GM23338 (cell line): ENCODE measurements around the gene TOR1B. TPM values are rescaled to one million over a fixed set of nuclear protein-coding genes. Genes with fewer than 3 reads are reported as not detected.

Experiments
- ATAC-seq: fragments of 200-7000 bp; cut with Tn5 transposase; 3 replicates; pipeline ENCODE4 v1.9.1; 2020
- DNase-seq: peaks from one replicate; pipeline ENCODE4 v3.0.0-alpha.2; 2015; ENCODE audit warnings: low spot score
- H2AFZ ChIP-seq: fragments of 200-600 bp; sonication (generic); 2 replicates; pipeline ENCODE4 v1.8.0; 2016; ENCODE audit warnings: antibody characterized with exemption, mild to moderate bottlenecking, moderate library complexity
- H3F3A ChIP-seq: fragments of 200-600 bp; sonication (generic); replicated peaks from 2 replicates; pipeline ENCODE4 v1.8.0; 2017; ENCODE audit warnings: antibody characterized with exemption, mixed run types, low read depth
- H3K27ac ChIP-seq: fragments of 200-600 bp; sonication (generic); 2 replicates; pipeline ENCODE4 v1.6.1; 2016; ENCODE audit warnings: low read depth
- H3K27me3 ChIP-seq: fragments of 200-600 bp; sonication (generic); 2 replicates; pipeline ENCODE4 v1.8.0; 2016; ENCODE audit warnings: mild to moderate bottlenecking, mixed run types, moderate library complexity; ENCODE audit not compliant: insufficient read depth
- H3K36me3 ChIP-seq: fragments of 200-600 bp; sonication (generic); 2 replicates; pipeline ENCODE4 v1.8.0; 2016; ENCODE audit warnings: mild to moderate bottlenecking; ENCODE audit not compliant: insufficient read depth
- H3K4me1 ChIP-seq: fragments of 200-600 bp; sonication (generic); 2 replicates; pipeline ENCODE4 v1.8.0; 2016; ENCODE audit warnings: mild to moderate bottlenecking, moderate library complexity; ENCODE audit not compliant: insufficient read depth
- H3K4me2 ChIP-seq: fragments of 200-600 bp; sonication (generic); 2 replicates; pipeline ENCODE4 v1.7.1; 2017; ENCODE audit warnings: mixed run types
- H3K4me3 ChIP-seq: fragments of 200-600 bp; sonication (generic); 2 replicates; pipeline ENCODE4 v1.6.1; 2016; ENCODE audit warnings: mixed run types
- H3K79me2 ChIP-seq: fragments of 200-600 bp; sonication (generic); replicated peaks from 2 replicates; pipeline ENCODE4 v1.8.0; 2017; ENCODE audit warnings: mild to moderate bottlenecking; ENCODE audit not compliant: insufficient read depth
- H3K9me2 ChIP-seq: fragments of 200-600 bp; sonication (generic); 2 replicates; pipeline ENCODE4 v1.8.0; 2017; ENCODE audit not compliant: insufficient read depth
- H4K20me1 ChIP-seq: fragments of 200-600 bp; sonication (generic); replicated peaks from 2 replicates; pipeline ENCODE4 v1.8.0; 2017; ENCODE audit warnings: mild to moderate bottlenecking; ENCODE audit not compliant: insufficient read depth
- H3K27ac Mint-ChIP-seq: 2 replicates; pipeline ENCODE4 v1.8.0; 2020; ENCODE audit warnings: inconsistent platforms, mild to moderate bottlenecking, moderate library complexity, mixed read lengths
- H3K27me3 Mint-ChIP-seq: 3 replicates; pipeline ENCODE4 v1.8.0; 2022; ENCODE audit warnings: low read depth, mild to moderate bottlenecking, moderate library complexity, mixed read lengths, inconsistent platforms; ENCODE audit not compliant: insufficient read depth, poor library complexity
- H3K36me3 Mint-ChIP-seq: 3 replicates; pipeline ENCODE4 v1.8.0; 2021; ENCODE audit warnings: low read depth, mild to moderate bottlenecking, inconsistent platforms, moderate library complexity, mixed read lengths
- H3K4me1 Mint-ChIP-seq: 3 replicates; pipeline ENCODE4 v1.8.0; 2020; ENCODE audit warnings: mild to moderate bottlenecking, inconsistent platforms, mixed read lengths
- H3K4me3 Mint-ChIP-seq: 3 replicates; pipeline ENCODE4 v1.8.0; 2021; ENCODE audit warnings: moderate library complexity, mild to moderate bottlenecking, inconsistent platforms, mixed read lengths
- H3K9me3 Mint-ChIP-seq: 3 replicates; pipeline ENCODE4 v1.8.0; 2020; ENCODE audit warnings: moderate library complexity, mild to moderate bottlenecking, inconsistent platforms, mixed read lengths
- CTCF ChIP-seq, 2 experiments: fragments of 200-600 bp in 1 of 2; sonication (generic) in 1 of 2; conservative IDR thresholded peaks; 2 replicates each; pipeline versions ENCODE4 v1.5.1 to v1.6.1; 2016 to 2017; ENCODE audit warnings: antibody characterized with exemption in 2 of 2, low read depth in 2 of 2, mild to moderate bottlenecking in 2 of 2, moderate library complexity in 1 of 2
- EZH2phosphoT487 ChIP-seq: fragments of 200-600 bp; sonication (generic); IDR thresholded peaks from one replicate; pipeline ENCODE4 v1.8.1; 2018; ENCODE audit warnings: antibody characterized with exemption; ENCODE audit not compliant: unreplicated experiment
- JUNB ChIP-seq: IDR thresholded peaks from one replicate; pipeline ENCODE4 v1.6.1; 2016; ENCODE audit warnings: antibody characterized with exemption; ENCODE audit not compliant: unreplicated experiment
- NANOG ChIP-seq: IDR thresholded peaks from 2 replicates; pipeline ENCODE4 v1.6.1; 2016; ENCODE audit warnings: antibody characterized with exemption, borderline replicate concordance
- REST ChIP-seq: IDR thresholded peaks from one replicate; pipeline ENCODE4 v1.6.1; 2018; ENCODE audit warnings: antibody characterized with exemption; ENCODE audit not compliant: unreplicated experiment
- STAT1 ChIP-seq: IDR thresholded peaks from one replicate; pipeline ENCODE4 v1.6.1; 2016; ENCODE audit warnings: antibody characterized with exemption; ENCODE audit not compliant: unreplicated experiment
- ZNF331 ChIP-seq: fragments of 250-450 bp; sonication (Bioruptor Pico); IDR thresholded peaks from 2 replicates; pipeline ENCODE4 v1.5.0; 2020; ENCODE audit warnings: low read depth, mild to moderate bottlenecking, moderate library complexity
- polyA plus RNA-seq: library from polyadenylated mRNA; unstranded; fragments of >200 nt; fragmentation: Nextera tagmentation; extraction: Ambion mirVana; gene quantifications from 2 replicates; pipeline ENCODE4 v1.2.1, GENCODE V29; 2016
- total RNA-seq: library from RNA; depleted of rRNA; stranded (reverse); fragments of >200 nt; shearing (Covaris generic); gene quantifications from 2 replicates; pipeline ENCODE4 v1.2.3, GENCODE V29; 2014
- TF ChIP-seq, protein P1 (sequence below): fragments of 250-450 bp; sonication (Bioruptor Pico); IDR thresholded peaks from 2 replicates; pipeline ENCODE4 v1.5.0; 2020; ENCODE audit warnings: mild to moderate bottlenecking, moderate library complexity

Gene TOR1B
- total and polyA plus RNA-seq, 2 experiments from 2014 or later: 10.6 to 42.4 TPM

DNA sequence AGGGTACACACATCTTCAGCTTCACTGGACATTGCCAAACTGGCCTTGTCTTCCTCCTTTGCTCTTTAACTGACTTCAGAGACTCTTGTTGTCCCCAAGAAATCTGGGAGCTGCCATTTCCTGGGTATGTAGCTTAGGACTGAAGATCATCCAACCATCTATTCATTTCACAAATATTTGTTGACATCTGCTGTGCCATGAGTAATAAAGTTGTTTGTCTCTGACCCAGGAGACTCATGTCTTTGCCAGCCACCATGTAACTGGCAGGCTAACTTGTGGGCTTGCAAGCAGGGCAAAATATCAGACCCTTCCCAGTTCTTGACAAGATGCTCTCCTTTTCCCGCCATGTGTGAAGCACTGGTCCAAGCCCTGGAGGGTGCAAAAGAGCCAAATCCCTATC is 17.1 kb upstream of the TOR1B start (continued):
- TF ChIP-seq CTCF (conservative IDR thresholded peaks at IDR 0.05; ENCODE audit: low read depth in 2 of 2) (no peak), JUNB (no peak), STAT1 (no peak), REST (no peak), ZNF331 (CRISPR knock-in tag) (no peak)

GRCh38 chr9:129786481-129786880 is 16.5 kb upstream of the TOR1B start:
- no peaks in the 10 kb centered on the region for H3K4me1 ChIP-seq
- no peaks in the 10 kb centered on the region; the same call in 2 of the 3 replicates for H3K9me3 Mint-ChIP-seq
- H3K27ac Mint-ChIP-seq: no peak overlapping the region
- no peaks in the 10 kb centered on the region for H3K4me1 Mint-ChIP-seq
- H3K27ac ChIP-seq: no peak overlapping the region
- no peak overlapping the region for H2AFZ ChIP-seq
- DNase-seq: no peak
- H3K27me3 Mint-ChIP-seq: peaks cover 2% of the 10 kb centered on the region
- peaks cover 3% of the 10 kb centered on the region; the same call in 1 of the 2 replicates for H4K20me1 ChIP-seq
- no peaks in the 10 kb centered on the region for H3K36me3 Mint-ChIP-seq
- no peaks in the 10 kb centered on the region for H3K79me2 ChIP-seq
- H3K9me2 ChIP-seq: no peaks in the 10 kb centered on the region
- no peaks in the 10 kb centered on the region for H3F3A ChIP-seq
- no peaks in the 10 kb centered on the region for H3K36me3 ChIP-seq
- H3K4me3 Mint-ChIP-seq: no peak overlapping the region
- no peak overlapping the region for H3K4me2 ChIP-seq
- no peak overlapping the region for H3K4me3 ChIP-seq
- ATAC-seq: no peak
- no peaks in the 10 kb centered on the region for H3K27me3 ChIP-seq
- TF ChIP-seq ZNF331 (CRISPR knock-in tag): no peak
- no peak for TF ChIP-seq CTCF (conservative IDR thresholded peaks at IDR 0.05; ENCODE audit: low read depth in 2 of 2)
- no peak for TF ChIP-seq EZH2phosphoT487
- no peak for TF ChIP-seq NANOG
- TF ChIP-seq, protein P1, sequence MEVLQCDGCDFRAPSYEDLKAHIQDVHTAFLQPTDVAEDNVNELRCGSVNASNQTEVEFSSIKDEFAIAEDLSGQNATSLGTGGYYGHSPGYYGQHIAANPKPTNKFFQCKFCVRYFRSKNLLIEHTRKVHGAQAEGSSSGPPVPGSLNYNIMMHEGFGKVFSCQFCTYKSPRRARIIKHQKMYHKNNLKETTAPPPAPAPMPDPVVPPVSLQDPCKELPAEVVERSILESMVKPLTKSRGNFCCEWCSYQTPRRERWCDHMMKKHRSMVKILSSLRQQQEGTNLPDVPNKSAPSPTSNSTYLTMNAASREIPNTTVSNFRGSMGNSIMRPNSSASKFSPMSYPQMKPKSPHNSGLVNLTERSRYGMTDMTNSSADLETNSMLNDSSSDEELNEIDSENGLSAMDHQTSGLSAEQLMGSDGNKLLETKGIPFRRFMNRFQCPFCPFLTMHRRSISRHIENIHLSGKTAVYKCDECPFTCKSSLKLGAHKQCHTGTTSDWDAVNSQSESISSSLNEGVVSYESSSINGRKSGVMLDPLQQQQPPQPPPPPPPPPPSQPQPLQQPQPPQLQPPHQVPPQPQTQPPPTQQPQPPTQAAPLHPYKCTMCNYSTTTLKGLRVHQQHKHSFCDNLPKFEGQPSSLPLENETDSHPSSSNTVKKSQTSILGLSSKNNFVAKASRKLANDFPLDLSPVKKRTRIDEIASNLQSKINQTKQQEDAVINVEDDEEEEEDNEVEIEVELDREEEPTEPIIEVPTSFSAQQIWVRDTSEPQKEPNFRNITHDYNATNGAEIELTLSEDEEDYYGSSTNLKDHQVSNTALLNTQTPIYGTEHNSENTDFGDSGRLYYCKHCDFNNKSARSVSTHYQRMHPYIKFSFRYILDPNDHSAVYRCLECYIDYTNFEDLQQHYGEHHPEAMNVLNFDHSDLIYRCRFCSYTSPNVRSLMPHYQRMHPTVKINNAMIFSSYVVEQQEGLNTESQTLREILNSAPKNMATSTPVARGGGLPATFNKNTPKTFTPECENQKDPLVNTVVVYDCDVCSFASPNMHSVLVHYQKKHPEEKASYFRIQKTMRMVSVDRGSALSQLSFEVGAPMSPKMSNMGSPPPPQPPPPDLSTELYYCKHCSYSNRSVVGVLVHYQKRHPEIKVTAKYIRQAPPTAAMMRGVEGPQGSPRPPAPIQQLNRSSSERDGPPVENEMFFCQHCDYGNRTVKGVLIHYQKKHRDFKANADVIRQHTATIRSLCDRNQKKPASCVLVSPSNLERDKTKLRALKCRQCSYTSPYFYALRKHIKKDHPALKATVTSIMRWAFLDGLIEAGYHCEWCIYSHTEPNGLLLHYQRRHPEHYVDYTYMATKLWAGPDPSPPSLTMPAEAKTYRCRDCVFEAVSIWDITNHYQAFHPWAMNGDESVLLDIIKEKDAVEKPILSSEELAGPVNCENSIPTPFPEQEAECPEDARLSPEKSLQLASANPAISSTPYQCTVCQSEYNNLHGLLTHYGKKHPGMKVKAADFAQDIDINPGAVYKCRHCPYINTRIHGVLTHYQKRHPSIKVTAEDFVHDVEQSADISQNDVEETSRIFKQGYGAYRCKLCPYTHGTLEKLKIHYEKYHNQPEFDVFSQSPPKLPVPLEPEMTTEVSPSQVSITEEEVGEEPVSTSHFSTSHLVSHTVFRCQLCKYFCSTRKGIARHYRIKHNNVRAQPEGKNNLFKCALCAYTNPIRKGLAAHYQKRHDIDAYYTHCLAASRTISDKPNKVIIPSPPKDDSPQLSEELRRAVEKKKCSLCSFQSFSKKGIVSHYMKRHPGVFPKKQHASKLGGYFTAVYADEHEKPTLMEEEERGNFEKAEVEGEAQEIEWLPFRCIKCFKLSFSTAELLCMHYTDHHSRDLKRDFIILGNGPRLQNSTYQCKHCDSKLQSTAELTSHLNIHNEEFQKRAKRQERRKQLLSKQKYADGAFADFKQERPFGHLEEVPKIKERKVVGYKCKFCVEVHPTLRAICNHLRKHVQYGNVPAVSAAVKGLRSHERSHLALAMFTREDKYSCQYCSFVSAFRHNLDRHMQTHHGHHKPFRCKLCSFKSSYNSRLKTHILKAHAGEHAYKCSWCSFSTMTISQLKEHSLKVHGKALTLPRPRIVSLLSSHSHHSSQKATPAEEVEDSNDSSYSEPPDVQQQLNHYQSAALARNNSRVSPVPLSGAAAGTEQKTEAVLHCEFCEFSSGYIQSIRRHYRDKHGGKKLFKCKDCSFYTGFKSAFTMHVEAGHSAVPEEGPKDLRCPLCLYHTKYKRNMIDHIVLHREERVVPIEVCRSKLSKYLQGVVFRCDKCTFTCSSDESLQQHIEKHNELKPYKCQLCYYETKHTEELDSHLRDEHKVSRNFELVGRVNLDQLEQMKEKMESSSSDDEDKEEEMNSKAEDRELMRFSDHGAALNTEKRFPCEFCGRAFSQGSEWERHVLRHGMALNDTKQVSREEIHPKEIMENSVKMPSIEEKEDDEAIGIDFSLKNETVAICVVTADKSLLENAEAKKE: no peak
